ENCODE measurements around the gene RNF10.

- no peak for TF ChIP-seq IRF3 (IDR thresholded peaks at IDR 0.05; ENCODE audit: low read depth, low read length)
- TF ChIP-seq FOSL2 (IDR thresholded peaks at IDR 0.05; ENCODE audit: borderline replicate concordance, low read depth): no peak
- TF ChIP-seq CTCF (IDR thresholded peaks at IDR 0.05): no peak
- no peak for TF ChIP-seq MXI1 (IDR thresholded peaks at IDR 0.05; ENCODE audit: low read depth, low read length)
- no peak for TF ChIP-seq JUND (IDR thresholded peaks at IDR 0.05)
- no peak for TF ChIP-seq EP300 (IDR thresholded peaks at IDR 0.05; ENCODE audit: borderline replicate concordance in 1 of 2, low read depth in 1 of 2, low read length in 1 of 2)
- TF ChIP-seq MAX (IDR thresholded peaks at IDR 0.05; ENCODE audit: low read depth): no peak
- TF ChIP-seq EZH2phosphoT487 (IDR thresholded peaks at IDR 0.05; ENCODE audit: borderline replicate concordance, low read depth): no peak
These were observed 55.1 kb downstream of the RNF10 start for GRCh38 chr12:120588948-120589930.

All from SK-N-SH (cell line).